Measurements from ENCODE around the gene OSBPL8.

- TF ChIP-seq POLR2A (IDR thresholded peaks at IDR 0.05) (no peak), CTCF (IDR thresholded peaks at IDR 0.05) (no peak)
Observed at GRCh38 chr12:76539727-76540126, 19.8 kb downstream of the OSBPL8 start.
